Measurements from ENCODE around the gene HPCAL1. TPM values are rescaled to one million over a fixed set of nuclear protein-coding genes. Genes with fewer than 3 reads are reported as not detected.
"Not testable (repeated sequence)": the region's sequence is repeated elsewhere in the genome, so short reads cannot be mapped to it uniquely, and the experiment has no call there.

Gene HPCAL1
- total RNA-seq, 2 donors from 2014 or later: 44.2 TPM

- peaks cover 14% of the 10 kb centered on the region for H3K36me3 Mint-ChIP-seq (ENCODE audit: low read depth)
- no peak overlapping the region for H3K27ac Mint-ChIP-seq
- H3K4me3 Mint-ChIP-seq: no peak overlapping the region
- H3K27me3 Mint-ChIP-seq: no peaks in the 10 kb centered on the region
- peaks cover 5% of the 10 kb centered on the region for H3K4me1 Mint-ChIP-seq
- ATAC-seq (peak; percentile 6), DNase-seq (no peak)
- H3K9me3 ChIP-seq (ENCODE audit: control insufficient read depth, low read length, poor library complexity, severe bottlenecking): no peaks in the 10 kb centered on the region
Measured at GRCh38 chr2:10439185-10439879, 136.6 kb downstream of the HPCAL1 start.

GRCh38 chr2:10439971-10440370 lies 137.3 kb downstream of the HPCAL1 start:
- Mint-ChIP-seq H3K27ac (no peak overlapping the region), H3K4me3 (no peak overlapping the region), H3K36me3 (ENCODE audit: low read depth) (peaks cover 16% of the 10 kb centered on the region), H3K27me3 (no peaks in the 10 kb centered on the region), H3K4me1 (peaks cover 9% of the 10 kb centered on the region)
- H3K9me3 ChIP-seq (ENCODE audit: control insufficient read depth, low read length, poor library complexity, severe bottlenecking): no peaks in the 10 kb centered on the region
- ATAC-seq (peak; percentile 22), DNase-seq (no peak)

- H3K9me3 ChIP-seq (ENCODE audit: control insufficient read depth, low read length, poor library complexity, severe bottlenecking): no peaks in the 10 kb centered on the region
- Mint-ChIP-seq H3K27ac (no peak overlapping the region), H3K36me3 (ENCODE audit: low read depth) (peaks cover 16% of the 10 kb centered on the region), H3K4me3 (no peak overlapping the region), H3K27me3 (no peaks in the 10 kb centered on the region), H3K4me1 (peaks cover 8% of the 10 kb centered on the region)
- DNase-seq: no peak
- no peak for ATAC-seq
Measured at GRCh38 chr2:10440736-10441135, 138.0 kb downstream of the HPCAL1 start.

GRCh38 chr2:10441948-10442347 lies 139.2 kb downstream of the HPCAL1 start:
- H3K27me3 Mint-ChIP-seq: no peaks in the 10 kb centered on the region
- DNase-seq (no peak), ATAC-seq (no peak)
- H3K27ac Mint-ChIP-seq: no peak overlapping the region
- H3K36me3 Mint-ChIP-seq (ENCODE audit: low read depth): peaks cover 16% of the 10 kb centered on the region
- H3K9me3 ChIP-seq (ENCODE audit: control insufficient read depth, low read length, poor library complexity, severe bottlenecking): no peaks in the 10 kb centered on the region
- no peak overlapping the region for H3K4me3 Mint-ChIP-seq
- H3K4me1 Mint-ChIP-seq: peaks cover 8% of the 10 kb centered on the region

- H3K4me1 Mint-ChIP-seq: peaks cover 13% of the 10 kb centered on the region
- not testable (repeated sequence) for H3K27me3 Mint-ChIP-seq; H3K27ac Mint-ChIP-seq; H3K9me3 ChIP-seq (ENCODE audit: control insufficient read depth, low read length, poor library complexity, severe bottlenecking); ATAC-seq; H3K4me3 Mint-ChIP-seq; DNase-seq
- H3K36me3 Mint-ChIP-seq (ENCODE audit: low read depth): peaks cover 16% of the 10 kb centered on the region
Measured at GRCh38 chr2:10442469-10443126, 139.9 kb downstream of the HPCAL1 start.

DNA sequence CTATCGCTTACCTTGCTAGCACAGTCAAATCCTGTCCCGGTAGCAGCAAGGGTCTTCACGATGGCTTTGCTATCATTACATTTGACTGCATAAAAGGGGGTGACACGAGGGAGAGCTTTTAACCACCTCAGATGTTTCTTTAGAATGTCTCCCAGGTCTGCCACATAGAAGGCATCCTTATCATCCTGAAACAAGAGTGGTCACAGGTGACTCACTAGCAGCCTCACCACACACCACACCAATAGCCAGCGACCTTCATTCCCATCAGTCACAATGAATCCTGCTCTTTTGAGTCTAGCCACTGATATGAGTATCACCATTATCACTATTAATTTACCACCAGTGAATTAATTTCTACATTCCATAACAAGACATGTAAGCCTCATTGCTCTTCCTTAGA lies 141.8 kb downstream of the HPCAL1 start:
- no peak overlapping the region for H3K27ac Mint-ChIP-seq
- H3K4me3 Mint-ChIP-seq: no peak overlapping the region
- H3K36me3 Mint-ChIP-seq (ENCODE audit: low read depth): peaks cover 16% of the 10 kb centered on the region
- H3K27me3 Mint-ChIP-seq: no peaks in the 10 kb centered on the region
- DNase-seq: no peak
- no peaks in the 10 kb centered on the region for H3K9me3 ChIP-seq (ENCODE audit: control insufficient read depth, low read length, poor library complexity, severe bottlenecking)
- peaks cover 16% of the 10 kb centered on the region for H3K4me1 Mint-ChIP-seq
- no peak for ATAC-seq

GRCh38 chr2:10446631-10447030 lies 143.9 kb downstream of the HPCAL1 start:
- DNase-seq (no peak), ATAC-seq (no peak)
- no peaks in the 10 kb centered on the region for H3K9me3 ChIP-seq (ENCODE audit: control insufficient read depth, low read length, poor library complexity, severe bottlenecking)
- Mint-ChIP-seq H3K27me3 (no peaks in the 10 kb centered on the region), H3K4me3 (peak overlapping the region; percentile 49), H3K36me3 (ENCODE audit: low read depth) (peaks cover 14% of the 10 kb centered on the region), H3K27ac (peak overlapping the region; percentile 88), H3K4me1 (peaks cover 22% of the 10 kb centered on the region)

- Mint-ChIP-seq H3K27me3 (no peaks in the 10 kb centered on the region), H3K4me1 (peaks cover 22% of the 10 kb centered on the region), H3K36me3 (ENCODE audit: low read depth) (peaks cover 9% of the 10 kb centered on the region), H3K4me3 (peak overlapping the region; percentile 91), H3K27ac (peak overlapping the region; percentile 88)
- ATAC-seq: peak; percentile 4
- no peaks in the 10 kb centered on the region for H3K9me3 ChIP-seq (ENCODE audit: control insufficient read depth, low read length, poor library complexity, severe bottlenecking)
- DNase-seq: peak in 1 of 3 donors; percentile 25
Measured at GRCh38 chr2:10447300-10447894, 144.7 kb downstream of the HPCAL1 start.

- ATAC-seq: peak; percentile 86
Measured at GRCh38 chr2:10447895-10448575, 145.3 kb downstream of the HPCAL1 start, which contains the start of gene ODC1. Gene ODC1 (minus strand): TSS chr2:10448327. CDS start chr2:10445032, 3,295 bp downstream.

DNA sequence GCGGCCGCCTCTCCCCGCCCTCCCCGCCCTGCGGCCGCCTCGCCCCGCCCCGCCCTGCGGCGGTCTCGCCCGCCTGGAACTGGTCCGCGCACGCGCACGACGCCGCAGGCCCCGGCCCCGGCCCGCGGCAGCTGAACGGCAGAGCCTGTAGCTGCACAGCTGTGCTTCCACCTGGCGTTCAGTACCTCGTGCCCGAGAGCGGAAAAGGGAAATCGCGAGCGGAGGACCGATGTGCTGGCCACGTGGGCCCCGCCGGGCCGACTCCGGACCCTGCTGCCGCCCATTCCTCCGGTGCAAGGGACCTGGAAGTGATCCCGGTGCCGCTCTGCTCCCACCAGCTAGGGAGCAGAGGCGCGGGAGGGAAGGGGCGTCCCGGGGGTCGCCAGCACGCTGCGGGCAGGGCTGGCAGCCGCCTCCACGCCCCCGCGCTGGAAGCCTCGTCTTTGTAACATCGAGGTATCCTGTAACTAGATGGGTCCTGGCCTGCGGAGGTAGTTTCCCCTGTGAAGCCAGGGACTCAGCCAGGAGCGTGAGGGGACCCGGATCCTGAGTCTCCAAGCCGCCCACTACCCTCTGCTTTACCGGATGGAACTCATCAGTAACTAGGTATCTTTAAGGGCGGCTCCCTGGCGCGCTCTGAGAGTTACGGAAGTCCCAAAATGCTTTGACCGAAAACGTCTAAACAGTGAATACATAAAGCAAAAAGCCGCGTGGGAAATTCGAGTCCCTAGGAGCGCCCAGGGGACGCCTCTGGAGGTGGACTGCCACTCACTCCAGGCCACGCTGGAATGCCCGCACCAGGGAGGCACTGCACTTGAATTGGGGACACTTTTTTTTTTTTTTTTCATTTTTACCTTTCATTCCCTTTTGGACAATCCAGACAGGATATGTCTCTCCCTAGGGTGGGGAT lies 146.1 kb downstream of the HPCAL1 start:
- no peaks in the 10 kb centered on the region for H3K9me3 ChIP-seq (ENCODE audit: control insufficient read depth, low read length, poor library complexity, severe bottlenecking)
- peaks cover 5% of the 10 kb centered on the region for H3K36me3 Mint-ChIP-seq (ENCODE audit: low read depth)
- no peaks in the 10 kb centered on the region for H3K27me3 Mint-ChIP-seq
- H3K27ac Mint-ChIP-seq: peak overlapping the region; percentile 34
- H3K4me1 Mint-ChIP-seq: peaks cover 22% of the 10 kb centered on the region
- peak overlapping the region; percentile 77 for H3K4me3 Mint-ChIP-seq
- DNase-seq (peak; percentile 94 to 97 (median 94)), ATAC-seq (peak; percentile 69)

More at GRCh38 chr2:10447895-10448575, 145.3 kb downstream of the HPCAL1 start, which contains the start of gene ODC1:
- Mint-ChIP-seq H3K4me1 (peaks cover 22% of the 10 kb centered on the region), H3K27ac (peak within 1 kb of the TSS; percentile 88), H3K27me3 (no peaks in the 10 kb centered on the region), H3K36me3 (ENCODE audit: low read depth) (peaks cover 8% of the 10 kb centered on the region), H3K4me3 (peak within 1 kb of the TSS; percentile 91)
- peak; percentile 97 to 98 (median 98) for DNase-seq
- H3K9me3 ChIP-seq (ENCODE audit: control insufficient read depth, low read length, poor library complexity, severe bottlenecking): no peaks in the 10 kb centered on the region

- H3K36me3 Mint-ChIP-seq (ENCODE audit: low read depth): peaks cover 1% of the 10 kb centered on the region
- H3K27ac Mint-ChIP-seq: peak overlapping the region; percentile 34
- peak overlapping the region; percentile 77 for H3K4me3 Mint-ChIP-seq
- ATAC-seq: no peak
- peaks cover 19% of the 10 kb centered on the region for H3K4me1 Mint-ChIP-seq
- no peak for DNase-seq
- no peaks in the 10 kb centered on the region for H3K9me3 ChIP-seq (ENCODE audit: control insufficient read depth, low read length, poor library complexity, severe bottlenecking)
- H3K27me3 Mint-ChIP-seq: no peaks in the 10 kb centered on the region
Measured at GRCh38 chr2:10449486-10449831, 146.8 kb downstream of the HPCAL1 start.

All from T-helper 17 cell (primary cell).